DOHH2 (cell line): ENCODE results near the gene LRMDA.

Experiments
- H3F3A ChIP-seq: fragments of 200-600 bp; sonication (generic), shearing (Covaris generic); 2 replicates; pipeline ENCODE4 v1.6.0; 2016; ENCODE audit warnings: antibody characterized with exemption, mild to moderate bottlenecking; ENCODE audit not compliant: control insufficient read depth, insufficient read depth
- H3K27ac ChIP-seq: fragments of 200-600 bp; sonication (generic); 2 replicates; pipeline ENCODE4 v1.5.1; 2014; ENCODE audit warnings: low read depth, mild to moderate bottlenecking, low read length, moderate library complexity
- H3K27me3 ChIP-seq: fragments of 200-600 bp; sonication (generic); 2 replicates; pipeline ENCODE4 v1.6.1; 2014; ENCODE audit warnings: mild to moderate bottlenecking, low read length, mixed read lengths; ENCODE audit not compliant: control insufficient read depth
- H3K36me3 ChIP-seq: fragments of 200-600 bp; sonication (generic); 2 replicates; pipeline ENCODE4 v1.6.1; 2014; ENCODE audit warnings: mild to moderate bottlenecking, low read length, moderate library complexity, mixed read lengths; ENCODE audit not compliant: control insufficient read depth
- H3K4me1 ChIP-seq: fragments of 200-600 bp; sonication (generic); 2 replicates; pipeline ENCODE4 v1.6.1; 2014; ENCODE audit warnings: mild to moderate bottlenecking, low read length, mixed read lengths; ENCODE audit not compliant: control insufficient read depth
- H3K4me2 ChIP-seq: fragments of 200-600 bp; sonication (generic); 2 replicates; pipeline ENCODE4 v1.6.0; 2014; ENCODE audit warnings: mild to moderate bottlenecking, low read length, moderate library complexity
- H3K4me3 ChIP-seq: fragments of 200-600 bp; sonication (generic); 2 replicates; pipeline ENCODE4 v1.5.1; 2014; ENCODE audit warnings: mild to moderate bottlenecking, low read length, mixed read lengths
- H3K79me2 ChIP-seq: fragments of 200-600 bp; sonication (generic); 2 replicates; pipeline ENCODE4 v1.6.1; 2014; ENCODE audit warnings: mild to moderate bottlenecking, low read length, mixed read lengths; ENCODE audit not compliant: control insufficient read depth
- H3K9me2 ChIP-seq: fragments of 200-600 bp; sonication (generic); replicated peaks from 2 replicates; pipeline ENCODE4 v1.6.1; 2014; ENCODE audit warnings: mild to moderate bottlenecking, low read length, mixed read lengths; ENCODE audit not compliant: control insufficient read depth
- H3K9me3 ChIP-seq: fragments of 200-600 bp; sonication (generic); 2 replicates; pipeline ENCODE4 v1.6.1; 2014; ENCODE audit warnings: antibody characterized with exemption, low read length, mixed read lengths; ENCODE audit not compliant: control insufficient read depth, insufficient read depth
- H4K20me1 ChIP-seq: fragments of 200-600 bp; sonication (generic); 2 replicates; pipeline ENCODE4 v1.6.0; 2014; ENCODE audit warnings: low read depth, mild to moderate bottlenecking, antibody characterized with exemption, low read length, moderate library complexity; ENCODE audit not compliant: control insufficient read depth, insufficient read depth
- EZH2phosphoT487 ChIP-seq: fragments of 200-600 bp; sonication (generic); IDR thresholded peaks from 2 replicates; pipeline ENCODE4 v1.6.1; 2017; ENCODE audit warnings: borderline replicate concordance, mild to moderate bottlenecking, antibody characterized with exemption, low read length, moderate library complexity, mixed read lengths
- TF ChIP-seq, protein P1 (sequence below): fragments of 200-600 bp; sonication (generic); IDR thresholded peaks from one replicate; pipeline ENCODE4 v1.5.1; 2014; ENCODE audit warnings: antibody characterized with exemption, mild to moderate bottlenecking, low read depth, low read length; ENCODE audit not compliant: poor library complexity, severe bottlenecking

Gene LRMDA

DNA sequence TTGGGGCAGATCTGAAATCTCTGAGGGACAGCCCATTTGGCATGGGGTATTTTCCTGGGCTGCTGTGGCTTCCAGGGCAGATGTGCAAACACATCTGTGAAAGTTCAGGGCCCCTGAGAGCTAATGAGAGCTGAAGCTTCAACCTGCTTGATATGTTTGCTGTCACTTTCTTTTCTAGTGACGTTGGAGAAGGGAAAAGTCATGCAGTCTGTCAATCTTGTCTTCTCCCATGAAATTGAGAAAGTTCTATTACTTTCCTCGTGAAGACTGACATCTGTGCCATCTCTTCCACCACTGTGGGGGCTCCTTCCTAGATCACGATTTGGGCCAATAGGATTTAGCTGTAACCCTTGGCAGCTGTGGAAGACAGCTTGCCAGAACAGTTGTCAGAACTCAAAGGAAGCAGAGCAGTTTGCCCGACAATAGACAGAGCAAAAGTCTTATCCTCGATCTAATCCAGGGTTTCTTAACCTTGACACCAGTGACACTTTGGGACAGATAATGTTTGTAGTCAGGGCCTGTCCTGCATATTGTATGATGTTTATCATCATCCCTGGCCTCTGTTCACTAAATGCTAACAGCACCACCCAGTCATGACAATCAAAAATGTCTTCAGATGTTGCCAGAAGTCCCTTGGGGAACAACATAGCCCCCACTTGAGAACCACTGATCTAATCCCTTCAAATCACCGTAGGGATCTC is 586.5 kb downstream of the LRMDA start:
- Histone ChIP-seq H3K9me3 (no peaks in the 10 kb centered on the region), H3K27ac (no peak overlapping the region), H3K36me3 (no peaks in the 10 kb centered on the region), H3K4me3 (no peak overlapping the region), H3K79me2 (no peaks in the 10 kb centered on the region), H3K4me2 (no peak overlapping the region), H3K27me3 (no peaks in the 10 kb centered on the region), H4K20me1 (no peaks in the 10 kb centered on the region), H3K9me2 (no peaks in the 10 kb centered on the region), H3K4me1 (no peaks in the 10 kb centered on the region), H3F3A (no peaks in the 10 kb centered on the region)
- TF ChIP-seq, protein P1, sequence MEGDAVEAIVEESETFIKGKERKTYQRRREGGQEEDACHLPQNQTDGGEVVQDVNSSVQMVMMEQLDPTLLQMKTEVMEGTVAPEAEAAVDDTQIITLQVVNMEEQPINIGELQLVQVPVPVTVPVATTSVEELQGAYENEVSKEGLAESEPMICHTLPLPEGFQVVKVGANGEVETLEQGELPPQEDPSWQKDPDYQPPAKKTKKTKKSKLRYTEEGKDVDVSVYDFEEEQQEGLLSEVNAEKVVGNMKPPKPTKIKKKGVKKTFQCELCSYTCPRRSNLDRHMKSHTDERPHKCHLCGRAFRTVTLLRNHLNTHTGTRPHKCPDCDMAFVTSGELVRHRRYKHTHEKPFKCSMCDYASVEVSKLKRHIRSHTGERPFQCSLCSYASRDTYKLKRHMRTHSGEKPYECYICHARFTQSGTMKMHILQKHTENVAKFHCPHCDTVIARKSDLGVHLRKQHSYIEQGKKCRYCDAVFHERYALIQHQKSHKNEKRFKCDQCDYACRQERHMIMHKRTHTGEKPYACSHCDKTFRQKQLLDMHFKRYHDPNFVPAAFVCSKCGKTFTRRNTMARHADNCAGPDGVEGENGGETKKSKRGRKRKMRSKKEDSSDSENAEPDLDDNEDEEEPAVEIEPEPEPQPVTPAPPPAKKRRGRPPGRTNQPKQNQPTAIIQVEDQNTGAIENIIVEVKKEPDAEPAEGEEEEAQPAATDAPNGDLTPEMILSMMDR: no peak
- TF ChIP-seq EZH2phosphoT487: no peak

DNA sequence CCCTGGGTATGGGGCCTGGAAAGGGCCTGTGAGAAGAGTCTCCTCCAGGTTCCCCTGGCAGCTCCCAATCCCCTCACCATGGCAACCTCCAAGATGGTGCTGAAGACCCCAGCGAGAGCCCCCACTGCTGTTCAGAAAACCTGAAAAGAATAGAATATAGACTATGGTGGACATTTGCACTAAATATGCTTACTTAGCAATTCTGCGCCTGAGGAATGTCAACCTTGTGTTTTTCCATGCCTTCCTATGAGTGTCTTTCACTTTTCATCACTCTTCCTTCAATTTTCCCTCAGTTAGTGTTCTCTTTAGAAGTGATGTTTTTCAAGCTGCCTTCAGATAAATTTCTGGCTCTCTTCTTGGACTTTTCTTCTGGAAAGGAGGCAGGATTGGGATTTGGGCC is 589.2 kb downstream of the LRMDA start:
- Histone ChIP-seq H3F3A (no peaks in the 10 kb centered on the region), H4K20me1 (no peaks in the 10 kb centered on the region), H3K9me2 (no peaks in the 10 kb centered on the region), H3K4me1 (no peaks in the 10 kb centered on the region), H3K27me3 (no peaks in the 10 kb centered on the region), H3K79me2 (no peaks in the 10 kb centered on the region), H3K9me3 (no peaks in the 10 kb centered on the region), H3K27ac (no peak overlapping the region), H3K36me3 (no peaks in the 10 kb centered on the region), H3K4me2 (no peak overlapping the region), H3K4me3 (no peak overlapping the region)
- no peak for TF ChIP-seq EZH2phosphoT487
- TF ChIP-seq, protein P1: no peak

DNA sequence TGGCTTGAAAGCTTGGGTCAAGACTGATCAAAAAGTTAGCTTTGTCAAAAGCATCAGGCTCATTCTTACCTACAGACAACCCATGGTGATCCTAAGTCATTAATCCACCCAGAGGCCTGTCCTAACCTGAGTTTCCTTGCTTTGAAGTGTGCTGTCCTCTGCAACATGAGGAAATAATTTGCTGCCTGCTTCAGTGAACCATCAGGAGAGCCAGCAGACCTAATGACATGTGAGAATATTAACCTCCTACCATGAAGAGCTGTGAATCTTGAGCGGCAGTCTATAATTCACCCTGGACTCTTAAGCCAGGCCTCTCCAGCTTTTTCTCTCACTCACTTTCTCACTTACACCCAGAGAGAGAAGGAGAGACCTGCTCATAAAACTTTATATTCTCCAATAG is 590.0 kb downstream of the LRMDA start:
- H3K4me2 ChIP-seq: no peak overlapping the region
- H3K9me3 ChIP-seq: no peaks in the 10 kb centered on the region
- no peaks in the 10 kb centered on the region for H3K9me2 ChIP-seq
- H3K27ac ChIP-seq: no peak overlapping the region
- no peaks in the 10 kb centered on the region for H3K4me1 ChIP-seq
- H4K20me1 ChIP-seq: no peaks in the 10 kb centered on the region
- no peaks in the 10 kb centered on the region for H3F3A ChIP-seq
- H3K79me2 ChIP-seq: no peaks in the 10 kb centered on the region
- H3K4me3 ChIP-seq: no peak overlapping the region
- no peaks in the 10 kb centered on the region for H3K36me3 ChIP-seq
- TF ChIP-seq EZH2phosphoT487: no peak
- TF ChIP-seq, protein P1: no peak
- H3K27me3 ChIP-seq: no peaks in the 10 kb centered on the region
